Measurements from ENCODE around the gene MS4A13.
"Not testable (repeated sequence)": the region's sequence is repeated elsewhere in the genome, so short reads cannot be mapped to it uniquely, and the experiment has no call there.

Gene MS4A13

DNA sequence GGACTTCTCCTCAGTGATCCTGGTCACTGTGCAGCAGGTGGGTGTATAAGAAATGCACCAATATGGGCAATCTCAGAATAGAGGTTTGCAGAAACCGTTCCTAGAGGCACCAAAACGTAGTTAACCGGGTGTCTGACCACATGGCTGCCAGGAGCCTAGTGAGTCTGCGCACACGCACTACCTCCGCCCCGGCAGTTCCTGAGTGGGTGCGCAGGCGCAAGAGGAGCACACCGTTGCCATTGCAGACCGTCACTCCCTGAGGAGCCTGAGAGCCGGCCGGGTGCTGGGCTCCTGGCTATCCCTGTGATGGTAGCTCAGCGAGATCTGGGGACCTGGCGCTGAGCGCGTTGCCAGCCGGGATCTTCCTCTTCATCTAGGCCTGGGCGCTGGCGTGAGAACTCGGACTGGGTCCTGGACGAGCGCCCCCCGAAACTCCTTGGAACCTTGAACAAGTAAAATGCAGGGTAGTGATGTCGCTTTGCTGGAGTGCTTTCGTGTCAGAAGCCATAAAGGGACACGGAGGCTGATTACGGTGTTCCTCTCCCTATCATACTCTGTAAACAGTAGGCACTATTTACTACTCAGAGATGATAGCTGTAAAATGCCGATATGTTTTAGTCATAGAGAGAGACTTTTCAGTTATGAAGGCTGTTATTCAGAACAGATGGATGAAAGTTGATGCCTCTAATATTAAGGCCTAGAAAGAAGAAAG, at the start of gene MS4A13:
TSS of gene MS4A13 (plus strand) at position 249 of the 712 bp plus-strand sequence. CDS start 2,692 bp downstream, outside the sequence.
- DNase-seq = no peak

DNA sequence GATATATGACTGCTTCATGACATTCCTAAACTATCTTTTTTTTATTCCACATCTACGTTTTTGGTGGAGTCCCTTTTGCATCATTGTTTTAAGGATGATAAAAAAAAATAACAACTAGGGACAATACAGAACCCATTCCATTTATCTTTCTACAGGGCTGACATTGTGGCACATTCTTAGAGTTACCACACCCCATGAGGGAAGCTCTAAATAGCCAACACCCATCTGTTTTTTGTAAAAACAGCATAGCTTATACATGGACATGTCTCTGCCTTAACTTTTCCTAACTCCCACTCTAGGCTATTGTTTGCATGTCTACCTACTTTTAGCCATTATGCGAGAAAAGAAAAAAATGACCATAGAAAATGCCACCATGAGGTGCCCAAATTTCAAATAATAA, 46.4 kb upstream of the MS4A13 start:
- no peak for DNase-seq

DNA sequence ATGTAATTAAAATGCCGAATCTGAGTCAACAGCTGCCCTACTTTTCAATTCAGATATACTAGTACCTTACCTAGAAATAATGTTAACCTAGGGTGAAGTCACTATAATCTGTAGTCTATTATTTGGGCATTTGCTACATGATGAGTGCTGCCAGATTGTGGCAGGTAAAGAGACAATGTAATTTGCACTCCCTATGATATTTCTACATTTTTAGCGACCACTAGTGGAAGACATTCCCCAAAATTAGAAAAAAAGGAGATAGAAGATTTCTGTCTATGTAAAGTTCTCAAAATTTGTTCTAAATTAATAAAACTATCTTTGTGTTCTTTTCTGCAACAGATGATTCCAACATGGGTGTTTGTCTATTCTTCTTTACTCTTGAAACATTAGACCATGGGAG, 45.5 kb upstream of the MS4A13 start:
- DNase-seq = no peak

GRCh38 chr11:60477035-60477445, 38.2 kb upstream of the MS4A13 start:
- peak; percentile 46 for DNase-seq

DNA sequence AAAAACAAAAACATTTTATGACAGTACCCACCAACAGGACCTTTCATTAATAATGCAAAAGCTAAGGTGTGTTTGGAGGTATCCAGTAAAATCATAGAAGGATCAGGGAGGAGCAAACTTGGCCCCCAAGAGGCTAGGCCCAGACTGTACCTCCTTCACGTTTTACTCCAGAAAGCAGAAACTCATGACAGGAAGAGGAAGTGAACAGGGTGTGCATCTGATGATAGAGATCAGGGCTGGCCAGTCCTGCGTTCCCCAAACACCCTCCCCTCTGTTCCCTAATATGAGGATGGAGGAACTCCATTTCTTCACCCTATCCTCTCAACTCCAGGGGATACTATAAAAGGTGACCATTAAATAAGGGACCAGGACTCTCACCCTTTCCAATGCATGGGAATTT, 32.8 kb upstream of the MS4A13 start:
- DNase-seq = peak; percentile 15

- DNase-seq = peak; percentile 52
Observed at GRCh38 chr11:60485987-60486386, 29.2 kb upstream of the MS4A13 start.

DNA sequence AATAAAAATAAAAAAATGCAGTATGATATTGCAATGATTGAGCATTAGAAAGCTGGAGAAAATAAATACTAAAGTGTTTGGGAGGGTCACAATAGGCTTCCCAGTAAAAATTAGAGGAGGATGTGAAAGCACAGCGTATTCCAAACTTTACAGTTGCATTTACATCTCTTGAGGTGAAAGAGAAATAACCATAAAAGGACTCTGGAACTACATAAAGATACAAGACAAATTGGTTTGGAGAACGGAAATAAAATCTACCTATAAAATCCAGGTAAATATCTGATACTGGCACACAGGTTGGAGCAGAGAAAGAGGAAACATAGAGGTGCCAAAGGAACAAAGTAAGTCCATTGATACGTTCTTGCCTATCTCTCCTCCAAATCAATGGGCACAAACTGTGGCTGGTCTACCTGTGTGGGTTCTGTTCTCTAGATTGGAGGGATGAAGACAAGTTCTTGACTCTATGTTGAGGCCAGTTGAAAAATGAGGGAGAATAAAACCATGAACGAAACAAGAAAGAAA, 22.6 kb upstream of the MS4A13 start, which contains the start of gene MS4A12:
TSS of gene MS4A12 (plus strand) at position 291 of the 522 bp plus-strand sequence. CDS start 4,541 bp downstream, outside the sequence.
- DNase-seq = no peak

GRCh38 chr11:60493454-60493853, 21.7 kb upstream of the MS4A13 start:
- DNase-seq = no peak

GRCh38 chr11:60498399-60498798, 16.8 kb upstream of the MS4A13 start:
- DNase-seq = no peak

GRCh38 chr11:60498853-60499252, 16.3 kb upstream of the MS4A13 start:
- DNase-seq = peak; percentile 49

DNA sequence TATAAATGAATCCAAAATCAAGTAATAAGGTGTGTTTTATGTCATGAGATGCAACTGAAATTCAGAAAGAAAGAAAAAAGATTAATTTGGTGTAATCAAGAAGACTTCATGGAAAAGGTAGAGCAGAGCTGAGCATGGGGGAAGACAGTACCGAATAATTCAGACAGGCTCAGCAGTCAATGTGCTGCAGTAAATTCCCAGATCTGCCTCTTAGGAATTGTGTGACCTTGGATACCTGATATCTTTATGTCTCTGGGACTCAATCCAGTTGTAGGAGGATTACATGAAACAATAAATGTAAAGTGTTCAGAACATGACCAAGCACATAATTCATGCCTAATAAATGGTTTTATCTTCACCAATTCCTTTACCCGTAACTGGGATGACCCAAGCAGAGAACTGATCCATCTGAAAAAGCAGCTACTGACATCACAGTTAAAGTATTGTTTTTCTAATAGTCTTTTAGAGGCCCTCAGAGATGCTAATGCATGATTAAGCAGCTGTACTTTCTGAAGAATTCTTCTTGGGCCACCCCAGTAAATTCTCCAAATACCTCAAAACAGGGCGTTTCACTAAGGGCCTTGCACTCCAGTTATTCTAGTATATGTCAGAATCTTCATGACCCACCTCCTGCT, 14.8 kb upstream of the MS4A13 start:
- DNase-seq = no peak

GRCh38 chr11:60502221-60502775, 12.9 kb upstream of the MS4A13 start:
- DNase-seq = no peak

GRCh38 chr11:60504219-60504905, 10.8 kb upstream of the MS4A13 start:
- no peak for DNase-seq

DNA sequence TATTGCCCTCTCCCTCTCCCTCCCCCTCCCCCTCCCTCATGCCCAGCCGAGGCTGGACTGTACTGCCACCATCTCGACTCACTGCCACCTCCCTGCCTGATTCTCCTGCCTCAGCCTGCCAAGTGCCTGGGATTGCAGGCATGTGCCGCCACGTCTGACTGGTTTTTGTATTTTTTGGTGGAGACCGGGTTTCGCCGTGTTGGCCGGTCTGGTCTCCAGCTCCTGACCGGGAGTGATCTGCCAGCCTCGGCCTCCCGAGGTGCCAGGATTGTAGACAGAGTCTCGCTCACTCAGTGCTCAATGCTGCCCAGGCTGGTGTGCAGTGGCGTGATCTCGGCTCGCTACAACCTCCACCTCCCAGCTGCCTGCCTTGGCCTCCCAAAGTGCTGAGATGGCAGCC, 5.6 kb upstream of the MS4A13 start:
- not testable (repeated sequence) for DNase-seq

GRCh38 chr11:60510209-60510608, 5.0 kb upstream of the MS4A13 start:
- not testable (repeated sequence) for DNase-seq

- no peak for DNase-seq
Observed at GRCh38 chr11:60511393-60511792, 3.8 kb upstream of the MS4A13 start.

DNA sequence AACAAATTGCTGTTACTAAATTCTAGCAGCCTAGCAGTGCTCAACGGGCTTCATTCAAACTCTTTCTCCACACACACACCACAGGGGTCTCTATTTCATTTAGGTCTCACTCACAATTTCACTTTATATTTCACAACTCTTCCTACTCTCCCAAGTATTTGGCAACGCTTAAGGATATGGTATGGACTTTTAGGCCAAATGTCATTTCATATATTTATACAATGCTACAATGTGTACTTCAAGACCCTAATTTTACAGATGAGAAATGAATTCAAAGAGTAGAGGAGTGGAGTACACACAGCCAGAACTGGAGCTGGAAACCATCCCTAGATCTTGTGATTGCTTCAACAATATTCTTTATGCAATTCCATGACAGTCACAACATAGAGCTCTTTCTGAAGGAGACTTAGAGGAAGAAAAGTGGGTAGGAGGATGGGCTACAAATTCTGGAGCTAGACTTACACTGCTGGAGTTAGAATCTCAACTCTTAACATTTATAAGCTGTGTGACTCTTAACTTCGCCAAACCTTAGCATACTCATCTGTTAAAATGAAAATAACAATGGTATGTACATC, 2.5 kb upstream of the MS4A13 start:
- DNase-seq = no peak

DNA sequence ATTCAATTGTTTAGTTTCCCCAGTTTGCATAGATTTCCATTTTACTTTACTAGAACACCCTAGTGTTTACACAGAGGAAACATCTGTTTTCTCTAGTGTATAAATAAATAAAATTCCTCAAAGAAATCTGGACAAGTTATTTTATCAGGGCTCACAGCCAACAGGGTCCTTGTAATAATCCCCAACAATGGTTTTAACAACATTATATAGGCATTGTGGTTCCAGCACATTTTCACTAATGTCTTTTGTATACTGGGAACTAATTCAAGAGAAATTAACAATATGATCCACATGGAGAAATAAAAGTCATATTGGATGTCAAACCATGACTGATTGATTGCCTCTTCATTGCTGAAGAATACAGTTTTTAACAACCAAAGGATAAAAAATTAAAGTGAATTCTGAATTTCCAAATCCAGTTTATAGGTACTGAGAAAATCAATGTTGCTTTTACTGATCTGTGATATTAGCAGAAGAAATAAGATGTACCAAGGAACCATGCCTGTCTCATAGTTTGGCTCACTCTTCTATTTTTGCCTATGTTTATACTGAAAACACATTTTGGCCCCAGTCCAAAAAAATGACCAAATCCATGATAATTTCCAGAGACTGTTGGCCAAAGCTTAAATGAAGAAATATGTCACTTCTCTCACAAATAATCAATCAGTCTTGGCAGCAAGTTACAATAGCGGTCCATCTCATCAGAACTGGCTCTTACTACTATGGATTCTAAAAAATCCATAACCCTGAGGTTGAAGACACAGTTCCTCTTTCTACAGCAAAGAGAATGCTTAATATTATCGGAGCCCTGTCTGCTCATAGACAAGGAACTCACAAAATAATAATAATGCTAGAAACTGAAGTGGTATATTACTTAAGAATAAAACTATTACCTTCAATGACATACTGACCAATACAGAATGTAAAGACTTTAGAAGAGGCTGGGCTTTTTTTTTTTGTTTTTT, 1.4 kb upstream of the MS4A13 start:
- DNase-seq = no peak

- no peak for DNase-seq
Observed at GRCh38 chr11:60528465-60528864, 13.3 kb downstream of the MS4A13 start.

DNA sequence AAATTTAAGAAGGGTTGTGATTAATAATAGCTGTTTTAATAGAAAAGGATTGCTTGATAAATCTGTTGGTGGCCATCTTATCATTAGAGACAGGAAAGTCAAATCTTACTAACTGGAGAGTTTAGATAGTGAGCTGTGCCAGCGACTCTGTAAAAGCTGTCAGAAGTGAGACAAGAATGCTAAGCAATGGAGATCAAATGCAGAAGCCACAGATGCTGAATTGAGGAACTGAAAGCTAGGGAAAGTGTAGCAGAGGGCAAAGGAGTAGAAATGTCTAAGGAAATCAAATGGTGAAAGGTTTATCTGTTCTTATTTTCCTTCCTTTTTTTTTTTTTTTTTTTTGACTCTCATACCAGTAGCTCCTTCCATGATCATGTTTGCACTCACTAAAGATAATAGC, 13.7 kb downstream of the MS4A13 start:
- DNase-seq = no peak

- DNase-seq = no peak
Observed at GRCh38 chr11:60530454-60531100, 15.4 kb downstream of the MS4A13 start.

Measured in CD4-positive, alpha-beta T cell treated with Interferon gamma for 1 hour (primary cell).